ENCODE data around the gene UMPS.

The UMPS gene

DNA sequence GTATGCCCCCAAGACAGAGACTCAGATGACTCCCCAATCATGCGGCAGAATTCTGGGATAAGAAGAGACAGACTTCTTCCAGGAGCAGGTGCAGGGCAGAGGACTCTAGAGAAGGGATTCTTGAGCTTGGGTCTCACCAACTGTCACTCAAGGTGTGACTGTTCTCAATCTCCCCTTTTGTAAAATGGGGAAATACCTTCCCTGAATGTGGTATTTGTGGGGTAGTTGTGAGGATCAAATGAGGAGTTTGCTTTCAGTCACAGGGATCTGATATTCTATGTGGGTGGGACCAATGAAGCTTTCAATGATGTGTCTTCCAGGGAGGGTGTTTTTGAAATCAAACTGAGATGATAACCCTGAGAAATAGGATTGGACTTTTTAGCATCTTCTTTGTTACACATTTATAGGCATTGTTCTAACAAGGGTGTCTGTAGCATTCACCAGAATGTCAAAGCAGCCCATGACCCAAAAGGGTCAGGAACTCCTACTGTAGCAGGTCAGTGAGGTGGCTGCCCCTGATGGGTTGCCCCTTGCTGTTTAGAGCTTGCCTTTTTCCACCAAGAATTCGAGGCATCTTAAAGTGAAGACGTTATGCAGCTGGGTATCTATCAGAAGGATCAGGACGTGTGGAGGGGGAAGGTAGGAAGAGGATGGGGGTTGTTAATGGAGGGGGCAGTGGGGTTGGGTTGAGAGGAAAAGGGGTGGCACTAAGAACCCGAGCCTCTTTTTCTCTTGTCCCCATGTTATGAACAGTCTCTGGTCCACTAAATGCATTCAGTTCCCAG lies 28.8 kb downstream of the UMPS start:
- no peaks in the 10 kb centered on the region for H3K4me1 ChIP-seq (ENCODE audit: insufficient read depth, poor library complexity, severe bottlenecking)
- DNase-seq (ENCODE audit: low spot score) (no peak), ATAC-seq (ENCODE audit: low read depth) (no peak)
- H3K9me3 ChIP-seq (ENCODE audit: severe bottlenecking) = no peaks in the 10 kb centered on the region
- H3K27ac ChIP-seq (ENCODE audit: poor library complexity, severe bottlenecking) = no peak overlapping the region
- no peaks in the 10 kb centered on the region for H3K36me3 ChIP-seq (ENCODE audit: low read depth)
- no peak overlapping the region for H3K4me3 ChIP-seq (ENCODE audit: severe bottlenecking)
- TF ChIP-seq, protein P1, sequence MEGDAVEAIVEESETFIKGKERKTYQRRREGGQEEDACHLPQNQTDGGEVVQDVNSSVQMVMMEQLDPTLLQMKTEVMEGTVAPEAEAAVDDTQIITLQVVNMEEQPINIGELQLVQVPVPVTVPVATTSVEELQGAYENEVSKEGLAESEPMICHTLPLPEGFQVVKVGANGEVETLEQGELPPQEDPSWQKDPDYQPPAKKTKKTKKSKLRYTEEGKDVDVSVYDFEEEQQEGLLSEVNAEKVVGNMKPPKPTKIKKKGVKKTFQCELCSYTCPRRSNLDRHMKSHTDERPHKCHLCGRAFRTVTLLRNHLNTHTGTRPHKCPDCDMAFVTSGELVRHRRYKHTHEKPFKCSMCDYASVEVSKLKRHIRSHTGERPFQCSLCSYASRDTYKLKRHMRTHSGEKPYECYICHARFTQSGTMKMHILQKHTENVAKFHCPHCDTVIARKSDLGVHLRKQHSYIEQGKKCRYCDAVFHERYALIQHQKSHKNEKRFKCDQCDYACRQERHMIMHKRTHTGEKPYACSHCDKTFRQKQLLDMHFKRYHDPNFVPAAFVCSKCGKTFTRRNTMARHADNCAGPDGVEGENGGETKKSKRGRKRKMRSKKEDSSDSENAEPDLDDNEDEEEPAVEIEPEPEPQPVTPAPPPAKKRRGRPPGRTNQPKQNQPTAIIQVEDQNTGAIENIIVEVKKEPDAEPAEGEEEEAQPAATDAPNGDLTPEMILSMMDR (IDR thresholded peaks at IDR 0.05; ENCODE audit: poor library complexity, severe bottlenecking) = no peak
- no peaks in the 10 kb centered on the region for H3K27me3 ChIP-seq (ENCODE audit: insufficient read depth, poor library complexity, severe bottlenecking)

DNA sequence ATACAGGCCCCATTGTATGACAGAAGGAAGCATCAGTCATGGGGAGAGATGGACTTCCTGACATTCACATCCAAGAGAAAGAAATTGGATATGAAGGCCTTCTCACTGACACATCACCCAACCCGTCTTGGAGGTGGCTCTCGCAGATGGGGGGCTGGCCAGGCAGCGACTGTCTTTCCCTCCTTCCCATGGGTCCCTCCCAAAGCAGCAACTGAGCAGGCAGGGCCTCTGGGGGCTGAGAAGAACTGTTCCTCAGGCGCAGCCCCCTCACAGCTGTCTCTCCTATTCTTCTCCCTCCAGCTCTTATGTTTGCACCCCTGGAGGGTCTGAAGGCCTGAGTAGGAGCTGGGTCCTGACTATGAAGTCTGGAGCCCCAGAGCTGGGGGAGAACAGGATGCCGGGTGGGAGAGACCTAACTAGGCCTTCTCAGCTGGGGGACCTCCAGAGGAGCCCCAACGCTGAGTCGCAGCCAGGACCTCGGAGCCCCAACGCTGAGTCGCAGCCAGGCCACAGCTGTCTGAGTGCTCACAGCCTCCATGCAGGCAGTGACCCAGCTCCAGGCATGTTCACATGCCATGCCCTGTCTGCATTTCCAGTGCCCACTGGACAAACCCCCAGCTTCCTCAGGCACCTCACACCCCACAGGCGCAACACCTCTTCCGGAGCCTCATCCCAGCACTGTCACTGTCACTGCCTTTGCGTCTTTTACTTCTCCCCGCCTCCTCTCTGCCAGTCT lies 29.6 kb downstream of the UMPS start:
- Histone ChIP-seq H3K9me3 (ENCODE audit: severe bottlenecking) (no peaks in the 10 kb centered on the region), H3K4me1 (ENCODE audit: insufficient read depth, poor library complexity, severe bottlenecking) (no peaks in the 10 kb centered on the region), H3K36me3 (ENCODE audit: low read depth) (0 out of 2 replicates have a peak, but pooled peaks cover 2% of the 10 kb centered on the region), H3K4me3 (ENCODE audit: severe bottlenecking) (no peak overlapping the region), H3K27me3 (ENCODE audit: insufficient read depth, poor library complexity, severe bottlenecking) (no peaks in the 10 kb centered on the region), H3K27ac (ENCODE audit: poor library complexity, severe bottlenecking) (no peak overlapping the region)
- TF ChIP-seq, protein P1 (IDR thresholded peaks at IDR 0.05; ENCODE audit: poor library complexity, severe bottlenecking) = no peak
- peak; percentile 26; the same call in 1 of the 3 replicates for ATAC-seq (ENCODE audit: low read depth)
- DNase-seq (ENCODE audit: low spot score) = no peak

DNA sequence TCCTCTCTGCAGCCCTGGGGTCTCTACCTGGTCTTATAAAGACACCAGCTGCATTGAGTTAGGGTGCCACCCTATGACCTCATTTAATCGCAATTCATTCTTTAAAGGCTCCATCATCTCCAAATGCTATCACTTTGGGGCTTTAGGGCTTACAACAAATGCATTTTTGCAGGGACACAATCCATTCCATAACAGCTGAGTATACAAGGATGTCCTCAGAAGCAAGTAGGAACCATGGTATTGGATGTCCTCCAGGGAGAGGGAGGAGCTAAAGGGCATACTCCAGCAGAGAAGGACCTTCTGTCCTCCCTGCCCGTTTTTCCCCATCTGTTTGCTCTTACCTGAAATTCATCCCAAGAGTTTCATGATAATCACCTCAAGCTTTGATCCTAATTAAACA lies 30.3 kb downstream of the UMPS start:
- no peak for DNase-seq (ENCODE audit: low spot score)
- ATAC-seq (ENCODE audit: low read depth) = peak; percentile 47; the same call in 2 of the 3 replicates
- H3K4me3 ChIP-seq (ENCODE audit: severe bottlenecking) = no peak overlapping the region
- no peaks in the 10 kb centered on the region for H3K27me3 ChIP-seq (ENCODE audit: insufficient read depth, poor library complexity, severe bottlenecking)
- H3K36me3 ChIP-seq (ENCODE audit: low read depth) = peaks cover 9% of the 10 kb centered on the region; the same call in 1 of the 2 replicates
- H3K27ac ChIP-seq (ENCODE audit: poor library complexity, severe bottlenecking) = no peak overlapping the region
- H3K9me3 ChIP-seq (ENCODE audit: severe bottlenecking) = no peaks in the 10 kb centered on the region
- TF ChIP-seq, protein P1 (IDR thresholded peaks at IDR 0.05; ENCODE audit: poor library complexity, severe bottlenecking) = no peak
- H3K4me1 ChIP-seq (ENCODE audit: insufficient read depth, poor library complexity, severe bottlenecking) = no peaks in the 10 kb centered on the region

DNA sequence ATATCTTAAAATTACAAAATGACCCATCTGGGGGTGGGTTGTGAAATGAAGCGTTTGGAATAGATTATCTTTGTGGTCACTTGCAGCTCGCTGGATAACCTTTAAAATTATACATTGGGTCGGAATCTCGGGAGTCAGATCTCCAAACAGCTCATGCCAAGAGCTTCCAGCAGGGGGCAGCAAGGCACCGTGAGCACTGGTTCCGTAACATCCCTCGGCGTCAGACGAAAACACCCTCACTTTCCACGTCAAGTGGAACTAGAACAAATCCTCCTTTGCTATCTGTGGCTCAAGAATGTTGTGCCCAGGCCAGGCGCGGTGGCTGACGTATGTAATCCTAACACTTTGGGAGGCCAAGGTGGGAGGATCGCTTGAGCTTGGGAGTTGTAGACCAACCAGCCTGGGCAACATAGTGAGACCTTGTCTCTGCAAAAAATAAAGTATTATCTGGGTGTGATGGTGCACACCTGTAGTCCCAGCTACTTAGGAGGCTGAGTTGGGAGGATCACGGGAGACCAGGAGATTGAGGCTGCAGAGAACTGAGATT lies 31.1 kb downstream of the UMPS start:
- Histone ChIP-seq H3K36me3 (ENCODE audit: low read depth) (peaks cover 9% of the 10 kb centered on the region; the same call in 1 of the 2 replicates), H3K4me1 (ENCODE audit: insufficient read depth, poor library complexity, severe bottlenecking) (no peaks in the 10 kb centered on the region), H3K27ac (ENCODE audit: poor library complexity, severe bottlenecking) (no peak overlapping the region), H3K9me3 (ENCODE audit: severe bottlenecking) (no peaks in the 10 kb centered on the region), H3K27me3 (ENCODE audit: insufficient read depth, poor library complexity, severe bottlenecking) (no peaks in the 10 kb centered on the region), H3K4me3 (ENCODE audit: severe bottlenecking) (no peak overlapping the region)
- DNase-seq (ENCODE audit: low spot score) (no peak), ATAC-seq (ENCODE audit: low read depth) (peak; percentile 63)
- TF ChIP-seq, protein P1 (IDR thresholded peaks at IDR 0.05; ENCODE audit: poor library complexity, severe bottlenecking) = peak; percentile 96
